ENCODE data around the gene STX2. TPM values are rescaled to one million over a fixed set of nuclear protein-coding genes. Genes with fewer than 3 reads are reported as not detected.

The STX2 gene
- total RNA-seq, 2 experiments from 2014 or later = 18.3 to 20.0 TPM

DNA sequence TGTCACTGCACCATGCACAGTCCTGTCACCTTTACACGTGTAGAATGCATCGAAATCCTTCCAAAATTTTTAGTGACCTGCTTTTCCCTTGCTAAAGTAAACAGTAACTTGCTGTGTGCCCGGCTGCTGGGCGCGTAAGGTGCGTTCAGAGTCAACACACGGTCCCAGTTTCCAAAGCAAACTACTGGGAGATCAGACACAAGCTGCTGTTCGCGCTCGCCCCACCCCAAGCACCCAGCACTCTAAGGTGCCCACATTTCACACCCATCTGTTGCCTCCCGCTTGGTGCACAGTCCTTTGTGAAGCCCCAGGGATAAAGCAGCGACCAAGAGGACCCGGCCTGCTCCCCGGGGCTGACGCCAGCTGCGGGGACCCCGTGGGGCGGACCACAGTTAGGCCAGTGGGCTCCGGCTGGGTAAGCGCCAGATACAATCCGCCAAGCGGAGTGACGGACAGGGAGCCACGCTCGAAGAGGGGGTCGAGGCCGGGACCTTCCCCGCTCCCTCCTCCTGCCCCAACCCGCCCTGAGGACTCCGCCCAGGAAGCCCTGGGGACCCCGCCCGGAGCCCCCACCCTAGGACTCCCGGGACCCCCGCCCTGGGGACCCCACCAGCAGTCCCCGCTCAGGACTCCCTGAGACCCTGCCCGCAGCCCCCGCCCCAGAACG, 633 bp downstream of the STX2 start:
- Histone ChIP-seq H3K36me3 (ENCODE audit: insufficient read depth, low read length) (no peaks in the 10 kb centered on the region), H3K9me3 (ENCODE audit: low read length) (no peaks in the 10 kb centered on the region), H3K79me2 (ENCODE audit: insufficient read depth, low read depth, low read length) (peaks cover 10% of the 10 kb centered on the region; the same call in 1 of the 2 replicates), H3K4me3 (ENCODE audit: low read depth, low read length, poor library complexity, severe bottlenecking) (peak overlapping the region; percentile 73), H4K20me1 (ENCODE audit: insufficient read depth, low read length) (no peaks in the 10 kb centered on the region), H3K4me1 (ENCODE audit: insufficient read depth, low read length, poor library complexity, severe bottlenecking) (peaks cover 18% of the 10 kb centered on the region), H3K9me2 (ENCODE audit: insufficient read depth, low read length) (no peaks in the 10 kb centered on the region), H3K27ac (ENCODE audit: low read depth, low read length, poor library complexity, severe bottlenecking) (no peak overlapping the region), H3K4me2 (ENCODE audit: low read length) (peak overlapping the region; percentile 72), H2AFZ (ENCODE audit: low read length) (0 out of 2 replicates have a peak overlapping the region, but pooled peaks have one; percentile 1)
- no TSS peak for BruUV-seq (replicated peaks)
- DNase-seq (ENCODE audit: low spot score) = peak; percentile 29
- intact Hi-C loops (cut with micrococcal nuclease; ENCODE audit: unreplicated experiment) = no loop called here
- ChIA-PET POLR2A (interaction anchor here (0.7 kb wide), 1 partner anchor 10 kb away, joined by 3 read pairs; no protein-coding TSS in a partner anchor), CTCF (ENCODE audit: unreplicated experiment) (no interaction called here)
- no peak for TF ChIP-seq EZH2phosphoT487 (IDR thresholded peaks at IDR 0.05; ENCODE audit: borderline replicate concordance, low read depth, low read length)
- TF ChIP-seq, protein P1, sequence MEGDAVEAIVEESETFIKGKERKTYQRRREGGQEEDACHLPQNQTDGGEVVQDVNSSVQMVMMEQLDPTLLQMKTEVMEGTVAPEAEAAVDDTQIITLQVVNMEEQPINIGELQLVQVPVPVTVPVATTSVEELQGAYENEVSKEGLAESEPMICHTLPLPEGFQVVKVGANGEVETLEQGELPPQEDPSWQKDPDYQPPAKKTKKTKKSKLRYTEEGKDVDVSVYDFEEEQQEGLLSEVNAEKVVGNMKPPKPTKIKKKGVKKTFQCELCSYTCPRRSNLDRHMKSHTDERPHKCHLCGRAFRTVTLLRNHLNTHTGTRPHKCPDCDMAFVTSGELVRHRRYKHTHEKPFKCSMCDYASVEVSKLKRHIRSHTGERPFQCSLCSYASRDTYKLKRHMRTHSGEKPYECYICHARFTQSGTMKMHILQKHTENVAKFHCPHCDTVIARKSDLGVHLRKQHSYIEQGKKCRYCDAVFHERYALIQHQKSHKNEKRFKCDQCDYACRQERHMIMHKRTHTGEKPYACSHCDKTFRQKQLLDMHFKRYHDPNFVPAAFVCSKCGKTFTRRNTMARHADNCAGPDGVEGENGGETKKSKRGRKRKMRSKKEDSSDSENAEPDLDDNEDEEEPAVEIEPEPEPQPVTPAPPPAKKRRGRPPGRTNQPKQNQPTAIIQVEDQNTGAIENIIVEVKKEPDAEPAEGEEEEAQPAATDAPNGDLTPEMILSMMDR (conservative IDR thresholded peaks at IDR 0.05; ENCODE audit: low read length) = no peak

DNA sequence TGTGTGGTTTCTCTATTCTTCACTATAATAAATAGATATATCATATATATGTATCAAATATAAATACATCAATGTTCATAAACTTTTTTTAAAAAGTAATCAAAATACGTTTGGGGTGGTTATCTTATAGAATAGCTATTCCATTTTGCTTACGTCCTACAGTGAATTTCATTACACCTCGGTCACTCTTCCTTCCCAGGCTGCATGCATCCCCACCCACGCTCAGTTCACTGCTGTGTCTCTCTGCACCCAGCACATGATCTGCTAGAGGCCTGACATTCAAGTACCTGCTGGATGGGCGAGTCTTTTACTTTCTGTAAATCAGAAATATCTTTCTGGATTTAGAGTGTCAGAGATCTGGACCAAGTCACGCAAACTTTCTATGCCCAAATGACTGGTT, 3.6 kb downstream of the STX2 start:
- peaks cover 18% of the 10 kb centered on the region for H3K4me1 ChIP-seq (ENCODE audit: insufficient read depth, low read length, poor library complexity, severe bottlenecking)
- H3K36me3 ChIP-seq (ENCODE audit: insufficient read depth, low read length) = no peaks in the 10 kb centered on the region
- no peak for DNase-seq (ENCODE audit: low spot score)
- ChIA-PET POLR2A (interaction anchor here (0.6 to 1.6 kb wide), 4 partner anchors 9 to 35 kb away, joined by 3 to 6 read pairs (median 4); no protein-coding TSS in a partner anchor), CTCF (ENCODE audit: unreplicated experiment) (interaction anchor here (1.0 kb wide), 1 partner anchor 10 kb away, joined by 3 read pairs; no protein-coding TSS in a partner anchor)
- no peak overlapping the region for H3K4me3 ChIP-seq (ENCODE audit: low read depth, low read length, poor library complexity, severe bottlenecking)
- intact Hi-C loops (cut with micrococcal nuclease; ENCODE audit: unreplicated experiment) = no loop called here
- H3K9me2 ChIP-seq (ENCODE audit: insufficient read depth, low read length) = no peaks in the 10 kb centered on the region
- peaks cover 10% of the 10 kb centered on the region; the same call in 1 of the 2 replicates for H3K79me2 ChIP-seq (ENCODE audit: insufficient read depth, low read depth, low read length)
- no peak overlapping the region for H2AFZ ChIP-seq (ENCODE audit: low read length)
- BruUV-seq (replicated peaks) = no TSS peak
- H4K20me1 ChIP-seq (ENCODE audit: insufficient read depth, low read length) = no peaks in the 10 kb centered on the region
- H3K27ac ChIP-seq (ENCODE audit: low read depth, low read length, poor library complexity, severe bottlenecking) = no peak overlapping the region
- H3K4me2 ChIP-seq (ENCODE audit: low read length) = no peak overlapping the region
- H3K9me3 ChIP-seq (ENCODE audit: low read length) = no peaks in the 10 kb centered on the region
- TF ChIP-seq EZH2phosphoT487 (IDR thresholded peaks at IDR 0.05; ENCODE audit: borderline replicate concordance, low read depth, low read length) = no peak
- TF ChIP-seq, protein P1 (conservative IDR thresholded peaks at IDR 0.05; ENCODE audit: low read length) = no peak

DNA sequence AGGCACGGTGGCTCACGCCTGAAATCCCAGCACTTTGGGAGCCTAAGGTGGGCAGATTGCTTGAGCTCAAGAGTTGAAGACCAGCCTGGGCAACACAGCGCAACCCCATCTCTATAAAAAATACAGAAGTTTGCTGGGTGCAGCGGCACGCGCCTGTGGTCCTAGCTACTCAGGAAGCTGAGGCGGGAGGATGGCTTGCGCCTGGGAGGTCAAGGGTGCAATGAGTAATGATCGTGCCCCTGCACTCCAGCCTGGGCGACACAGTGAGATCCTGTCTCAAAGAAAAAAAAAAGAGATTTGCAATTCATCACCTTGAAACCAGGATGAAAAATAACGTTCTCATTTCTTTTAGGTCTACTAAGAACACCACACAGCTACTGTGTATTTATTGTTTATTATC, 4.0 kb downstream of the STX2 start:
- Histone ChIP-seq H3K36me3 (ENCODE audit: insufficient read depth, low read length) (no peaks in the 10 kb centered on the region), H3K79me2 (ENCODE audit: insufficient read depth, low read depth, low read length) (peaks cover 10% of the 10 kb centered on the region; the same call in 1 of the 2 replicates), H3K27ac (ENCODE audit: low read depth, low read length, poor library complexity, severe bottlenecking) (no peak overlapping the region), H3K4me3 (ENCODE audit: low read depth, low read length, poor library complexity, severe bottlenecking) (no peak overlapping the region), H3K9me2 (ENCODE audit: insufficient read depth, low read length) (no peaks in the 10 kb centered on the region), H4K20me1 (ENCODE audit: insufficient read depth, low read length) (no peaks in the 10 kb centered on the region), H3K9me3 (ENCODE audit: low read length) (no peaks in the 10 kb centered on the region), H3K4me2 (ENCODE audit: low read length) (no peak overlapping the region), H2AFZ (ENCODE audit: low read length) (no peak overlapping the region), H3K4me1 (ENCODE audit: insufficient read depth, low read length, poor library complexity, severe bottlenecking) (peaks cover 20% of the 10 kb centered on the region)
- BruUV-seq (replicated peaks) = no TSS peak
- intact Hi-C loops (cut with micrococcal nuclease; ENCODE audit: unreplicated experiment) = no loop called here
- no peak for DNase-seq (ENCODE audit: low spot score)
- TF ChIP-seq EZH2phosphoT487 (IDR thresholded peaks at IDR 0.05; ENCODE audit: borderline replicate concordance, low read depth, low read length) = no peak
- TF ChIP-seq, protein P1 (conservative IDR thresholded peaks at IDR 0.05; ENCODE audit: low read length) = no peak
- ChIA-PET POLR2A (interaction anchor here (1.5 to 1.6 kb wide), 2 partner anchors 9 to 14 kb away, joined by 3 to 6 read pairs; no protein-coding TSS in a partner anchor), CTCF (ENCODE audit: unreplicated experiment) (interaction anchor here (1.0 kb wide), 1 partner anchor 11 kb away, joined by 3 read pairs; no protein-coding TSS in a partner anchor)

Data from OCI-LY7 (cell line).